Measurements from ENCODE around the gene TRPM3. TPM values are rescaled to one million over a fixed set of nuclear protein-coding genes. Genes with fewer than 3 reads are reported as not detected.

The TRPM3 gene
- total RNA-seq, 1 donor from 2014 or later = 0.35 TPM

GRCh38 chr9:70959366-70959765 lies 162.1 kb downstream of the TRPM3 start:
- H3K36me3 ChIP-seq = no peaks in the 10 kb centered on the region
- TF ChIP-seq CTCF (IDR thresholded peaks at IDR 0.05) = no peak
- no peak overlapping the region for H3K4me3 ChIP-seq
- H3K27ac ChIP-seq = no peak overlapping the region
- no peak for DNase-seq
- no peaks in the 10 kb centered on the region for H3K27me3 ChIP-seq
- intact Hi-C loops (cut with DNase I) = no loop called here
- peaks cover 4% of the 10 kb centered on the region for H3K4me1 ChIP-seq
- H3K9me3 ChIP-seq = no peaks in the 10 kb centered on the region
- no peak for ATAC-seq

- no peak for ATAC-seq
- DNase-seq = no peak
- H3K27ac ChIP-seq = peak overlapping the region; percentile 26
- H3K27me3 ChIP-seq = no peaks in the 10 kb centered on the region
- H3K4me3 ChIP-seq = no peak overlapping the region
- H3K36me3 ChIP-seq = no peaks in the 10 kb centered on the region
- peaks cover 4% of the 10 kb centered on the region for H3K4me1 ChIP-seq
- H3K9me3 ChIP-seq = no peaks in the 10 kb centered on the region
- no peak for TF ChIP-seq CTCF (IDR thresholded peaks at IDR 0.05)
- intact Hi-C loops (cut with DNase I) = no loop called here
These were observed 166.8 kb downstream of the TRPM3 start for GRCh38 chr9:70954596-70955143.

- H3K27ac ChIP-seq = peak overlapping the region; percentile 4
- no peak overlapping the region for H3K4me3 ChIP-seq
- intact Hi-C loops (cut with DNase I) = no loop called here
- peaks cover 4% of the 10 kb centered on the region for H3K4me1 ChIP-seq
- DNase-seq (no peak), ATAC-seq (peak; percentile 88)
- TF ChIP-seq CTCF (IDR thresholded peaks at IDR 0.05) = no peak
- no peaks in the 10 kb centered on the region for H3K36me3 ChIP-seq
- H3K9me3 ChIP-seq = no peaks in the 10 kb centered on the region
- no peaks in the 10 kb centered on the region for H3K27me3 ChIP-seq
These were observed 167.3 kb downstream of the TRPM3 start for GRCh38 chr9:70954126-70954525.

- H3K27me3 ChIP-seq = no peaks in the 10 kb centered on the region
- H3K36me3 ChIP-seq = no peaks in the 10 kb centered on the region
- no peak for TF ChIP-seq CTCF (IDR thresholded peaks at IDR 0.05)
- intact Hi-C loops (cut with DNase I) = no loop called here
- H3K4me1 ChIP-seq = peaks cover 4% of the 10 kb centered on the region
- no peak for ATAC-seq
- no peaks in the 10 kb centered on the region for H3K9me3 ChIP-seq
- H3K4me3 ChIP-seq = no peak overlapping the region
- H3K27ac ChIP-seq = no peak overlapping the region
- no peak for DNase-seq
These were observed 169.4 kb downstream of the TRPM3 start for GRCh38 chr9:70951749-70952727.

GRCh38 chr9:70950270-70950669 lies 171.2 kb downstream of the TRPM3 start:
- Histone ChIP-seq H3K27me3 (no peaks in the 10 kb centered on the region), H3K9me3 (no peaks in the 10 kb centered on the region), H3K4me1 (peaks cover 4% of the 10 kb centered on the region), H3K36me3 (no peaks in the 10 kb centered on the region), H3K27ac (no peak overlapping the region), H3K4me3 (no peak overlapping the region)
- intact Hi-C loops (cut with DNase I) = no loop called here
- no peak for TF ChIP-seq CTCF (IDR thresholded peaks at IDR 0.05)
- no peak for DNase-seq
- no peak for ATAC-seq

All from upper lobe of right lung (tissue), 1 donor.